ENCODE results near the gene ADRA2C. TPM values are rescaled to one million over a fixed set of nuclear protein-coding genes. Genes with fewer than 3 reads are reported as not detected.

ADRA2C gene
- total and polyA plus RNA-seq, 2 of the 13 experiments (the other 11 are each of a cell fraction or from before 2014, with no cell fraction given) = 15.4 to 69.7 TPM

DNA sequence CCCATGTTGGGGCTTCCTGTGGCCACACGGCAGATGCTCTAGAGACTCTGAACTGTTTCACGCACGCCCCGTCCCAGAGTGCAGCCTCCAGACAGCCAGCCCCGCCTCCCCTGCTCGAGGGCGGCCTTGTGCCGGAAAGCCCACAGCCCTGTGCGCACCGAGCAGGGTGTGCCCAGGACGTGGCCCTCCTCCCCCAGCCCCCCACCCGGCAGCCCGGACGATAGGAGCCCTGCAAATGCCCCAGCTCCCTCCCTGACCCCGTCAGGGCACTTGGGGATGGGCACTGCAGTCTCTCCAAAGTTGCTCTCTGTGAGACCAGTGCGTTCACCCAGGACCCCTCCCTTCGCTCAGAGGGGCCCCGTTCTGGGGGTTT is 37.3 kb downstream of the ADRA2C start (continued):
- TF ChIP-seq ZNF790 (CRISPR knock-in tag; IDR thresholded peaks at IDR 0.05; ENCODE audit: borderline replicate concordance) (no peak), ZNF292 (CRISPR knock-in tag; IDR thresholded peaks at IDR 0.05; ENCODE audit: borderline replicate concordance, low read depth) (no peak), ZNF3 (CRISPR knock-in tag; IDR thresholded peaks at IDR 0.05) (no peak), HNRNPK (IDR thresholded peaks at IDR 0.05; ENCODE audit: low read depth, low read length, poor library complexity, severe bottlenecking) (no peak), AFF4 (CRISPR knock-in tag; IDR thresholded peaks at IDR 0.05) (no peak), HNF4G (IDR thresholded peaks at IDR 0.05; ENCODE audit: borderline replicate concordance, low read depth, low read length) (no peak), HNF4G (CRISPR knock-in tag; IDR thresholded peaks at IDR 0.05; ENCODE audit: borderline replicate concordance, low read depth) (no peak), IRX3 (CRISPR knock-in tag; IDR thresholded peaks at IDR 0.05; ENCODE audit: borderline replicate concordance, low read depth) (no peak), BRD4 (CRISPR knock-in tag; IDR thresholded peaks at IDR 0.05) (no peak), PRDM15 (CRISPR knock-in tag; IDR thresholded peaks at IDR 0.05) (no peak), HNF4A (CRISPR knock-in tag; IDR thresholded peaks at IDR 0.05) (no peak; the same call in 1 of the 2 replicates)
- TF ChIP-seq, protein P1, sequence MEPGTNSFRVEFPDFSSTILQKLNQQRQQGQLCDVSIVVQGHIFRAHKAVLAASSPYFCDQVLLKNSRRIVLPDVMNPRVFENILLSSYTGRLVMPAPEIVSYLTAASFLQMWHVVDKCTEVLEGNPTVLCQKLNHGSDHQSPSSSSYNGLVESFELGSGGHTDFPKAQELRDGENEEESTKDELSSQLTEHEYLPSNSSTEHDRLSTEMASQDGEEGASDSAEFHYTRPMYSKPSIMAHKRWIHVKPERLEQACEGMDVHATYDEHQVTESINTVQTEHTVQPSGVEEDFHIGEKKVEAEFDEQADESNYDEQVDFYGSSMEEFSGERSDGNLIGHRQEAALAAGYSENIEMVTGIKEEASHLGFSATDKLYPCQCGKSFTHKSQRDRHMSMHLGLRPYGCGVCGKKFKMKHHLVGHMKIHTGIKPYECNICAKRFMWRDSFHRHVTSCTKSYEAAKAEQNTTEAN (CRISPR knock-in tag; conservative IDR thresholded peaks at IDR 0.05) = no peak
- TF ChIP-seq, protein P2, sequence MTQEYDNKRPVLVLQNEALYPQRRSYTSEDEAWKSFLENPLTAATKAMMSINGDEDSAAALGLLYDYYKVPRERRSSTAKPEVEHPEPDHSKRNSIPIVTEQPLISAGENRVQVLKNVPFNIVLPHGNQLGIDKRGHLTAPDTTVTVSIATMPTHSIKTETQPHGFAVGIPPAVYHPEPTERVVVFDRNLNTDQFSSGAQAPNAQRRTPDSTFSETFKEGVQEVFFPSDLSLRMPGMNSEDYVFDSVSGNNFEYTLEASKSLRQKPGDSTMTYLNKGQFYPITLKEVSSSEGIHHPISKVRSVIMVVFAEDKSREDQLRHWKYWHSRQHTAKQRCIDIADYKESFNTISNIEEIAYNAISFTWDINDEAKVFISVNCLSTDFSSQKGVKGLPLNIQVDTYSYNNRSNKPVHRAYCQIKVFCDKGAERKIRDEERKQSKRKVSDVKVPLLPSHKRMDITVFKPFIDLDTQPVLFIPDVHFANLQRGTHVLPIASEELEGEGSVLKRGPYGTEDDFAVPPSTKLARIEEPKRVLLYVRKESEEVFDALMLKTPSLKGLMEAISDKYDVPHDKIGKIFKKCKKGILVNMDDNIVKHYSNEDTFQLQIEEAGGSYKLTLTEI (CRISPR knock-in tag; conservative IDR thresholded peaks at IDR 0.05) = no peak

Measured in HepG2 (cell line).